DOHH2 (cell line): Measurements from ENCODE around the gene DNMBP.

ENCODE experiments used
- CTCF ChIP-seq: fragments of 200-600 bp; sonication (generic); IDR thresholded peaks from one replicate; pipeline ENCODE4 v1.5.1; 2014; ENCODE audit warnings: antibody characterized with exemption, mild to moderate bottlenecking, low read depth, low read length; ENCODE audit not compliant: poor library complexity, severe bottlenecking
- EZH2phosphoT487 ChIP-seq: fragments of 200-600 bp; sonication (generic); IDR thresholded peaks from 2 replicates; pipeline ENCODE4 v1.6.1; 2017; ENCODE audit warnings: borderline replicate concordance, mild to moderate bottlenecking, antibody characterized with exemption, low read length, moderate library complexity, mixed read lengths

GRCh38 chr10:100033766-100034418 is 24.1 kb upstream of the DNMBP start:
- TF ChIP-seq CTCF, result no peak
- TF ChIP-seq EZH2phosphoT487, result no peak
